Measurements from ENCODE around the gene GAB2. TPM values are rescaled to one million over a fixed set of nuclear protein-coding genes. Genes with fewer than 3 reads are reported as not detected.

The GAB2 gene
- total and polyA plus RNA-seq, 2 donors (not counting 1 experiment from before 2014, with no cell fraction given) = 5.8 to 85.9 TPM

- Mint-ChIP-seq H3K9me3 (ENCODE audit: insufficient read depth) (no peaks in the 10 kb centered on the region), H3K4me3 (no peak overlapping the region), H3K4me1 (peaks cover 42% of the 10 kb centered on the region), H3K27me3 (no peaks in the 10 kb centered on the region), H3K27ac (no peak overlapping the region)
- Histone ChIP-seq H3K36me3 (replicated peaks in 1 of 2; ENCODE audit: control extremely low read depth in 1 of 2, control insufficient read depth in 1 of 2, extremely low read depth in 1 of 2, insufficient read depth in 2 of 2, low read length in 1 of 2) (no peaks in the 10 kb centered on the region), H3K4me3 (ENCODE audit: control extremely low read depth in 1 of 5, extremely low read depth in 1 of 5, insufficient read depth in 1 of 5, low read depth in 2 of 5, low read length in 4 of 5) (no peak overlapping the region), H3K27me3 (replicated peaks in 1 of 4; ENCODE audit: control extremely low read depth in 1 of 4, control insufficient read depth in 3 of 4, insufficient read depth in 4 of 4, low read length in 3 of 4) (no peaks in the 10 kb centered on the region), H3K9me3 (ENCODE audit: control extremely low read depth in 1 of 3, control insufficient read depth in 2 of 3, insufficient read depth in 1 of 3, low read length in 2 of 3) (no peaks in the 10 kb centered on the region), H4K20me1 (ENCODE audit: control insufficient read depth, insufficient read depth, low read length, poor library complexity, severe bottlenecking) (no peaks in the 10 kb centered on the region), H3K79me2 (ENCODE audit: control insufficient read depth, insufficient read depth, low read length) (peaks cover 69% of the 10 kb centered on the region), H3K27ac (ENCODE audit: low read length in 2 of 2) (no peak overlapping the region), H3K9ac (ENCODE audit: low read length) (no peak overlapping the region), H3K4me1 (ENCODE audit: control insufficient read depth in 2 of 2, insufficient read depth in 2 of 2, low read length in 2 of 2) (peaks cover 8 to 13% of the 10 kb centered on the region in 2 donors), H2AFZ (ENCODE audit: insufficient read depth, low read depth, low read length, poor library complexity, severe bottlenecking) (no peak overlapping the region), H3K4me2 (replicated peaks; ENCODE audit: low read depth, low read length, poor library complexity, severe bottlenecking) (no peak overlapping the region)
- no CpG with 5 or more reads among the region's 2 CpGs for WGBS (ENCODE audit: insufficient coverage)
- DNase-seq (no peak), ATAC-seq (ENCODE audit: low read depth) (no peak)
- TF ChIP-seq CTCF (IDR thresholded peaks at IDR 0.05) (no peak), EZH2 (IDR thresholded peaks at IDR 0.05; ENCODE audit: borderline replicate concordance, insufficient read depth, low read depth, low read length, poor library complexity, severe bottlenecking) (no peak)
- POLR2A ChIA-PET = no interaction called here
- CTCF ChIA-PET = interaction anchor here (0.6 kb wide), 1 partner anchor 56 kb away, joined by 3 read pairs; no protein-coding TSS in a partner anchor
- intact Hi-C loops (cut with micrococcal nuclease) = no loop called here
Measured at GRCh38 chr11:78392854-78393253, 24.8 kb downstream of the GAB2 start.

- no peak overlapping the region for H3K4me3 Mint-ChIP-seq
- H3K27me3 Mint-ChIP-seq = no peaks in the 10 kb centered on the region
- no peak overlapping the region for H3K9ac ChIP-seq (ENCODE audit: low read length)
- H3K4me1 Mint-ChIP-seq = peaks cover 34% of the 10 kb centered on the region
- no peak overlapping the region for H3K4me2 ChIP-seq (replicated peaks; ENCODE audit: low read depth, low read length, poor library complexity, severe bottlenecking)
- no peak overlapping the region for H2AFZ ChIP-seq (ENCODE audit: insufficient read depth, low read depth, low read length, poor library complexity, severe bottlenecking)
- ChIA-PET CTCF (no interaction called here), POLR2A (no interaction called here)
- H4K20me1 ChIP-seq (ENCODE audit: control insufficient read depth, insufficient read depth, low read length, poor library complexity, severe bottlenecking) = no peaks in the 10 kb centered on the region
- DNase-seq = no peak
- no peak for TF ChIP-seq EZH2 (IDR thresholded peaks at IDR 0.05; ENCODE audit: borderline replicate concordance, insufficient read depth, low read depth, low read length, poor library complexity, severe bottlenecking)
- peaks cover 0 to 5% of the 10 kb centered on the region in 2 donors for H3K4me1 ChIP-seq (ENCODE audit: control insufficient read depth in 2 of 2, insufficient read depth in 2 of 2, low read length in 2 of 2)
- no peaks in the 10 kb centered on the region for H3K36me3 ChIP-seq (replicated peaks in 1 of 2; ENCODE audit: control extremely low read depth in 1 of 2, control insufficient read depth in 1 of 2, extremely low read depth in 1 of 2, insufficient read depth in 2 of 2, low read length in 1 of 2)
- intact Hi-C loops (cut with micrococcal nuclease) = no loop called here
- no peak overlapping the region for H3K4me3 ChIP-seq (ENCODE audit: control extremely low read depth in 1 of 5, extremely low read depth in 1 of 5, insufficient read depth in 1 of 5, low read depth in 2 of 5, low read length in 4 of 5)
- no peak for ATAC-seq (ENCODE audit: low read depth)
- WGBS (ENCODE audit: insufficient coverage) = 100% methylated on average over 1 of the region's 1 CpG
- no peaks in the 10 kb centered on the region for H3K27me3 ChIP-seq (replicated peaks in 1 of 4; ENCODE audit: control extremely low read depth in 1 of 4, control insufficient read depth in 3 of 4, insufficient read depth in 4 of 4, low read length in 3 of 4)
- no peak overlapping the region for H3K27ac Mint-ChIP-seq
- H3K27ac ChIP-seq (ENCODE audit: low read length in 2 of 2) = no peak overlapping the region
- H3K9me3 Mint-ChIP-seq (ENCODE audit: insufficient read depth) = no peaks in the 10 kb centered on the region
- H3K9me3 ChIP-seq (ENCODE audit: control extremely low read depth in 1 of 3, control insufficient read depth in 2 of 3, insufficient read depth in 1 of 3, low read length in 2 of 3) = no peaks in the 10 kb centered on the region
- H3K79me2 ChIP-seq (ENCODE audit: control insufficient read depth, insufficient read depth, low read length) = peaks cover 67% of the 10 kb centered on the region
Measured at GRCh38 chr11:78391424-78391823, 26.2 kb downstream of the GAB2 start.
